NCI-H526 treated with DMSO at 0.1 percent for 48 hours (cell line): Measurements from ENCODE around the gene PLIN3.
A peak's percentile ranks its signal among the peaks of the same experiment; 100 is the strongest.
"Not testable (repeated sequence)": the region's sequence is repeated elsewhere in the genome, so short reads cannot be mapped to it uniquely, and the experiment has no call there.

Experiments used
- DNase-seq: peaks from one replicate; lab custom pipeline; 2025; lab: John Stamatoyannopoulos, UW

The PLIN3 gene

GRCh38 chr19:4889034-4889815 lies 21.8 kb upstream of the PLIN3 start:
- DNase-seq: no peak

- not testable (repeated sequence) for DNase-seq
Observed at GRCh38 chr19:4887803-4888202, 20.3 kb upstream of the PLIN3 start.

GRCh38 chr19:4884993-4885392 lies 17.5 kb upstream of the PLIN3 start:
- not testable (repeated sequence) for DNase-seq

GRCh38 chr19:4882874-4883273 lies 15.4 kb upstream of the PLIN3 start:
- DNase-seq: not testable (repeated sequence)

GRCh38 chr19:4879041-4879440 lies 11.6 kb upstream of the PLIN3 start:
- no peak for DNase-seq

GRCh38 chr19:4878491-4878968 lies 11.1 kb upstream of the PLIN3 start:
- no peak for DNase-seq

- DNase-seq: no peak
Observed at GRCh38 chr19:4877753-4878490, 10.5 kb upstream of the PLIN3 start.

GRCh38 chr19:4873930-4874329 lies 6.5 kb upstream of the PLIN3 start:
- no peak for DNase-seq

- DNase-seq: no peak
Observed at GRCh38 chr19:4871711-4872110, 4.2 kb upstream of the PLIN3 start.

GRCh38 chr19:4870025-4870700 lies 2.7 kb upstream of the PLIN3 start:
- DNase-seq: no peak

- DNase-seq: no peak
Observed at GRCh38 chr19:4868286-4868834, 893 bp upstream of the PLIN3 start.

- DNase-seq: no peak
Observed at GRCh38 chr19:4866595-4867424, 657 bp downstream of the PLIN3 start.

- peak; percentile 11 for DNase-seq
Observed at GRCh38 chr19:4861147-4861546, 6.3 kb downstream of the PLIN3 start.

GRCh38 chr19:4859697-4860096 lies 7.8 kb downstream of the PLIN3 start:
- no peak for DNase-seq

GRCh38 chr19:4856468-4856867 lies 11.0 kb downstream of the PLIN3 start:
- not testable (repeated sequence) for DNase-seq

- not testable (repeated sequence) for DNase-seq
Observed at GRCh38 chr19:4853506-4853905, 14.0 kb downstream of the PLIN3 start.

GRCh38 chr19:4852484-4852883 lies 15.0 kb downstream of the PLIN3 start:
- no peak for DNase-seq

GRCh38 chr19:4851551-4852290 lies 15.7 kb downstream of the PLIN3 start:
- no peak for DNase-seq

GRCh38 chr19:4849019-4849418 lies 18.4 kb downstream of the PLIN3 start:
- no peak for DNase-seq

- no peak for DNase-seq
Observed at GRCh38 chr19:4847190-4847973, 20.1 kb downstream of the PLIN3 start.
